Transverse colon (tissue), 4 donors: ENCODE data around the gene FAM20B. TPM values are rescaled to one million over a fixed set of nuclear protein-coding genes. Genes with fewer than 3 reads are reported as not detected.
A peak's percentile ranks its signal among the peaks of the same experiment; 100 is the strongest.

ENCODE experiments used
- DNase-seq: peaks from one replicate; pipeline ENCODE4 v3.0.0-alpha.2; 2019
- H3K27ac ChIP-seq, 4 donors: fragments of 200-600 bp; sonication (generic); 2 replicates each; pipeline ENCODE4 v1.5.1; 2016 to 2018; ENCODE audit warnings: inconsistent platforms in 4 of 4
- H3K27me3 ChIP-seq: fragments of 200-600 bp; sonication (generic); 2 replicates; pipeline ENCODE4 v1.5.1; 2017; ENCODE audit warnings: inconsistent platforms
- H3K36me3 ChIP-seq, 4 donors: fragments of 200-600 bp; sonication (generic); 2 replicates each; pipeline ENCODE4 v1.5.1; 2017 to 2019; ENCODE audit warnings: inconsistent platforms in 4 of 4
- H3K4me1 ChIP-seq, 4 donors: fragments of 200-600 bp; sonication (generic); 2 replicates each; pipeline ENCODE4 v1.5.1; 2017 to 2020; ENCODE audit warnings: inconsistent platforms in 4 of 4
- H3K4me3 ChIP-seq, 4 donors: fragments of 200-600 bp; sonication (generic); 1 replicate in 1 of 4; 2 replicates in 3 of 4; pipeline versions ENCODE4 v1.5.1 to v1.6.1; 2017 to 2019; ENCODE audit warnings: inconsistent platforms in 4 of 4
- H3K9me3 ChIP-seq, 2 donors: fragments of 200-600 bp; sonication (generic); 2 replicates each; pipeline ENCODE4 v1.5.1; 2017 to 2019; ENCODE audit warnings: inconsistent platforms in 2 of 2
- EP300 ChIP-seq: sonication (generic); formaldehyde crosslinking; IDR thresholded peaks from one replicate; pipeline ENCODE4 v1.6.1; 2017; ENCODE audit warnings: antibody characterized with exemption, low read depth
- POLR2A ChIP-seq: fragments of 450-650 bp; IDR thresholded peaks from one replicate; pipeline ENCODE4 v1.6.1; 2016; ENCODE audit warnings: antibody characterized with exemption, mild to moderate bottlenecking, moderate library complexity
- POLR2AphosphoS5 ChIP-seq, 3 donors: sonication (generic); formaldehyde crosslinking; IDR thresholded peaks; one replicate each; pipeline ENCODE4 v1.6.1; 2016; ENCODE audit warnings: antibody characterized with exemption in 3 of 3
- WGBS, 2 donors: methylation state at CpG; one replicate each; pipeline ENCODE4 v1.1.5; 2018; ENCODE audit warnings: low coverage in 1 of 2; 5-methylcytosine and 5-hydroxymethylcytosine counted together
- in situ Hi-C, 4 donors: fragments of 200-750 bp; cut with MboI; loops; one replicate each; pipeline versions ENCODE4 v1.15.0 to v1.15.1; 2017; ENCODE audit warnings: low sequenced_read_pairs in 3 of 4, low pct_ligation_motif_present in 1 of 4, low pct_unique_long_range_greater_than_20kb in 1 of 4
- intact Hi-C: fragments of 100-400 bp; cut with DNase I; formaldehyde crosslinking; loops from one replicate; pipeline ENCODE4 v1.15.1; 2023; ENCODE audit warnings: low total_unique reads
- total RNA-seq, 4 donors: library from RNA; depleted of rRNA; stranded (reverse); fragments of >200 nt; gene quantifications; one replicate each; pipeline ENCODE4 v1.1.0, GENCODE V29; 2016
- TF ChIP-seq, protein P1 (sequence below), 5 experiments: fragments of 200-600 bp in 3 of 5; fragments of 450-650 bp in 2 of 5; sonication (generic) in 3 of 5; IDR thresholded peaks; 1 replicate in 2 of 5; 2 replicates in 3 of 5; pipeline ENCODE4 v1.5.1; 2016 to 2017; ENCODE audit warnings: antibody characterized with exemption in 5 of 5, inconsistent platforms in 3 of 5, mild to moderate bottlenecking in 2 of 5, moderate library complexity in 1 of 5

The FAM20B gene
- total RNA-seq, 4 donors from 2014 or later = 10.8 to 24.9 (median 17.5) TPM

DNA sequence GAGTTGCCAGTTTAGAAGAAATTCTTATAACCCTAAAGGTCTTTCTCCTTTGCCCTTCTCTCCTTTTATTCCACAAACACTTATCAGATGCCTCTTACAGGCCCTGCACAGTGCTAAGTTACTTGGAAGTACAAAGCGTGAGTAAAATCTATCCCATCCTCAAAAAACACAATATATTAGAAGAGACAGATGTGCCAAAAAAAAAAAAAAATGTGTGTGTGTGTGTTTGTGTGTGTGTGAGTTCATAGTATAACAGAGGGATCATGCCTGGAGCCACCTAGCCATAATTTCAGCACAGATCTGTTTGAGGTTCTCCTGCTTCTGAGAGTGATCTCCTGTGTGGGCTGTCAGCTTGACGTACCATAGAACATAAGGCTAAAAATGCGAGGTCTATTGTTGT is 5.0 kb downstream of the FAM20B start:
- peak overlapping the region in 1 of 4 donors; percentile 19 for H3K27ac ChIP-seq
- 81% methylated on average over 3 of the region's 3 CpGs for whole genome bisulfite sequencing, 2 donors
- in situ Hi-C loops = no loop called here
- no peaks in the 10 kb centered on the region for H3K9me3 ChIP-seq
- no peaks in the 10 kb centered on the region for H3K27me3 ChIP-seq
- no peak for DNase-seq
- no peaks in the 10 kb centered on the region for H3K36me3 ChIP-seq
- no peak for TF ChIP-seq EP300
- TF ChIP-seq, protein P1, sequence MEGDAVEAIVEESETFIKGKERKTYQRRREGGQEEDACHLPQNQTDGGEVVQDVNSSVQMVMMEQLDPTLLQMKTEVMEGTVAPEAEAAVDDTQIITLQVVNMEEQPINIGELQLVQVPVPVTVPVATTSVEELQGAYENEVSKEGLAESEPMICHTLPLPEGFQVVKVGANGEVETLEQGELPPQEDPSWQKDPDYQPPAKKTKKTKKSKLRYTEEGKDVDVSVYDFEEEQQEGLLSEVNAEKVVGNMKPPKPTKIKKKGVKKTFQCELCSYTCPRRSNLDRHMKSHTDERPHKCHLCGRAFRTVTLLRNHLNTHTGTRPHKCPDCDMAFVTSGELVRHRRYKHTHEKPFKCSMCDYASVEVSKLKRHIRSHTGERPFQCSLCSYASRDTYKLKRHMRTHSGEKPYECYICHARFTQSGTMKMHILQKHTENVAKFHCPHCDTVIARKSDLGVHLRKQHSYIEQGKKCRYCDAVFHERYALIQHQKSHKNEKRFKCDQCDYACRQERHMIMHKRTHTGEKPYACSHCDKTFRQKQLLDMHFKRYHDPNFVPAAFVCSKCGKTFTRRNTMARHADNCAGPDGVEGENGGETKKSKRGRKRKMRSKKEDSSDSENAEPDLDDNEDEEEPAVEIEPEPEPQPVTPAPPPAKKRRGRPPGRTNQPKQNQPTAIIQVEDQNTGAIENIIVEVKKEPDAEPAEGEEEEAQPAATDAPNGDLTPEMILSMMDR (IDR thresholded peaks at IDR 0.05) = no peak
- TF ChIP-seq POLR2A = no peak
- TF ChIP-seq POLR2AphosphoS5 (IDR thresholded peaks at IDR 0.05) = no peak
- H3K4me1 ChIP-seq = peaks cover 18 to 75% (median 46%) of the 10 kb centered on the region in 4 donors
- H3K4me3 ChIP-seq = no peak overlapping the region
- intact Hi-C loops = no loop called here

DNA sequence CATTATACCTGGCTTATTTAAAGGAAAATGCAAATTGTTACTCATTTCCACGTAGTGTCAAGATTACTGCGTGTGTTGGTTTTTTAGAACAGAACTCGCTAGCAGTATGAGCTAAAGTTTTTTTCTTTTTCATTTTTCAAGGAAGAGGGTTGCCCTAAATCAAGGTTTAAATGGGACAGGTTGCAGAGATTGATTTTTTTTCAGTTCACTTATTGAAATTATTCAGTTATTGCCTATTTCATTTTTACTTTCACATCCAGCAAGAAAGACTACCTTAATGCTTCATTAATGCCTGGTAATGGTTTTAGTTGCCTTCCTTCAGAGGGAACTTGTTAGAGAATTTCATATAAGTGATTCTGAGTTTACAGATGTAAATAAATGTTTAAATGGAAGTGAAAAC is 5.6 kb downstream of the FAM20B start:
- intact Hi-C loops (no loop called here), in situ Hi-C loops (no loop called here)
- H3K4me1 ChIP-seq = peaks cover 18 to 81% (median 52%) of the 10 kb centered on the region in 4 donors
- no peaks in the 10 kb centered on the region for H3K36me3 ChIP-seq
- no peak for DNase-seq
- H3K27ac ChIP-seq = no peak overlapping the region
- no peaks in the 10 kb centered on the region for H3K27me3 ChIP-seq
- no peaks in the 10 kb centered on the region for H3K9me3 ChIP-seq
- TF ChIP-seq POLR2AphosphoS5 (IDR thresholded peaks at IDR 0.05) (no peak), EP300 (no peak), POLR2A (no peak)
- TF ChIP-seq, protein P1 (IDR thresholded peaks at IDR 0.05) = no peak
- 75 to 79% methylated on average over 3 of the region's 3 CpGs for WGBS, 2 donors
- H3K4me3 ChIP-seq = no peak overlapping the region

DNA sequence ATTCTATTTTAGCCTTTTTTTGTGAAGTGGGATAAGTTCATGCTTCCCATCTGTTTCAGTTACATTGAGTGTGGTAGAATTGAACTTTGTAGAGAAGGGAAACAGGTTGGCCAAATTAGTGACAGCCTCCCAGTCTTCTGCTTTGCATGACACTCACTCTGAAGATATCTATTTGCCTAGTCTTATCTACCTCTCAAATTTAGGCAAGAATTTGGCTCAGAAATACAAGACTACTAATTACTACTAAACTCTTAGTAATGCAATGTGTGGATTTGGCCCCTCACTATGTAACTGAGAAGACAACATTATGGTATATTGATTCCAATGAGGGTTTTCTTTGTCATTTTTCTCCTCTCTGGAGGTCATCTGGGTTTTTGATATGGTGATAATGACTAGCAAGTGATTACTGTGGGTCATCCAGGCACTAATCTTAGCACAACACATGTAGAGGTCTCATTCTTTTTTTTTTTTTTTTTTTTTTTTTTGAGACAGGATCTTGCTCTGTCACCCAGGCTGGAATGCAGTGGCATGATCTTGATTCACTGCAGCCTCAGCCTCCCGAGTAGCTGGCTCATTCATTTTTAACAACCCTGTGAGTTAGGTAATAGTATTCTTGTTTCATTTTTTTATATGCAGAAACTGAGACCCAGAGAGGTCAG is 6.3 kb downstream of the FAM20B start:
- intact Hi-C loops = no loop called here
- Histone ChIP-seq H3K27me3 (no peaks in the 10 kb centered on the region), H3K4me3 (no peak overlapping the region), H3K4me1 (peaks cover 18 to 86% (median 56%) of the 10 kb centered on the region in 4 donors), H3K27ac (no peak overlapping the region), H3K9me3 (no peaks in the 10 kb centered on the region), H3K36me3 (no peaks in the 10 kb centered on the region)
- 29% methylated on average over 1 of the region's 1 CpG; no CpG with 5 or more reads in 1 of the 2 donors for WGBS, 2 donors
- no peak for DNase-seq
- no peak for TF ChIP-seq POLR2AphosphoS5 (IDR thresholded peaks at IDR 0.05)
- TF ChIP-seq, protein P1 (IDR thresholded peaks at IDR 0.05) = no peak
- no peak for TF ChIP-seq EP300
- TF ChIP-seq POLR2A = no peak
- in situ Hi-C loops = no loop called here

DNA sequence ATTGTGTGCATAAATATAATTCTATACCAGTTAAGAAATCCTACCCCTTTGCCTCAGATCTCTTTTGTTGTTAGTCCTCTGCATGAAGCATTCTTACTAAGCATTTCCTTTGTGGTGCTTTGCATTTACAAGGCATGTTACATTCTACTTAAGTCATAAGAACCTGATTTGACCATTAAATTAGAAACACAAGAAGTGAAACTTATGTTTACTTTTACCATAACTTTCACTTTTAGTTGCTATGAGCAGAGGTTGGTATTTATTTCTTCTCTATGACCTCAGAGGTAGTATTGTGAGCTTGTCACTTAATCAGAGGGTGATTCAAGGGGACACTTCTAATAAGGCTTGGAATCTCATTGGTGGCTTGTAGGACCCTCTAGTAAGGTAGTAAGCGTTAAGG is 9.0 kb downstream of the FAM20B start:
- intact Hi-C loops = no loop called here
- Histone ChIP-seq H3K4me3 (no peak overlapping the region), H3K36me3 (no peaks in the 10 kb centered on the region), H3K27me3 (no peaks in the 10 kb centered on the region), H3K9me3 (no peaks in the 10 kb centered on the region), H3K27ac (peak overlapping the region in 1 of 4 donors; percentile 35), H3K4me1 (peaks cover 16 to 87% (median 47%) of the 10 kb centered on the region in 4 donors)
- TF ChIP-seq POLR2A (no peak), POLR2AphosphoS5 (IDR thresholded peaks at IDR 0.05) (no peak), EP300 (no peak)
- TF ChIP-seq, protein P1 (IDR thresholded peaks at IDR 0.05) = no peak
- in situ Hi-C loops = no loop called here
- WGBS, 2 donors = 73 to 88% methylated on average over 1 of the region's 1 CpG
- DNase-seq = no peak
